GM21515 (cell line): Measurements from ENCODE around the gene TPST1.
"Not testable (repeated sequence)": the region's sequence is repeated elsewhere in the genome, so short reads cannot be mapped to it uniquely, and the experiment has no call there.

Experiments
- ATAC-seq: cut with Tn5 transposase; IDR thresholded peaks from one replicate; pipeline ENCODE4 v1.9.1; 2021; ENCODE audit not compliant: unreplicated experiment

The TPST1 gene

GRCh38 chr7:66376264-66376945 is 171.3 kb downstream of the TPST1 start:
- no peak for ATAC-seq

DNA sequence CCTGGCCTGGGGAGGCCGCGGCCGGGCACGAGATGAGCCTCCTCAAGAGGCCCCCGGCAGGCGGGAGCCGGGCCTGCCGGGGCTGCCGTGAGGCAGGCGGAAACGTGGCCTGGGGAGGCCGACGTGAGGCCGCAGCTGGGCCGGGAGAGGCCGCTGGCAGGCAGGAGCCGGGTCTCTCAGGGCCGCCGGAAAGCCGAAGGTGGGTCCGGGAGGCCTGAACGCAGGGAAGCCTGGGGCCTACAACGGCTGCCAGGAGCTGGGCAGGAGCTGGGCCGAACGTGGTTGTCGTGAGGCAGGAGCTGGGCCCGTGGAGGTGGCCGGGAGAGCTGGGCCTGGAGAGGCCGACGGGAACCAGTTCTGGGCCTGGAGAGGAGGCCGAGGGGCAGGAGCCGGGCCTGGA is 171.9 kb downstream of the TPST1 start:
- no peak for ATAC-seq

DNA sequence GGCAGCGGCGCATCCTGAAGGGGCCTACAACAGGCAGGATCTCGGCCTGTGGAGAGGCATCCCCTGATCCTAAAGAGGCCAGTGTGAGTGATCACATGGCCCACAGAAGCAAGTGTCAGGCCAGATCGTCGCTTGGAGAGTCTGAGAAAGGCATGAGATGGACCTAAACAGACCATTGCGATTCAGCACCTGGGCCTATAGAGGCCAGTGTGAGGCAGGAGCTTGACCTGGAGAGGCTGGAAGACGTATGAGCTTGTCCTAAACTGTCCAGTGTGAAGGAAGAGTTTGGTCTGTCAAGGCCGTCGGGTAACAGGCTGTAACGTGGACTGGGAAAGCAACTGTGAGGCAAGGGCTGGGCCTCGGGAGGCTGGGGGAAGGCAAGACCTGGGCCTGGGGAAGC is 172.6 kb downstream of the TPST1 start:
- ATAC-seq: no peak

GRCh38 chr7:66379542-66380160 is 174.5 kb downstream of the TPST1 start:
- ATAC-seq: no peak

GRCh38 chr7:66380272-66380888 is 175.2 kb downstream of the TPST1 start:
- ATAC-seq: no peak

DNA sequence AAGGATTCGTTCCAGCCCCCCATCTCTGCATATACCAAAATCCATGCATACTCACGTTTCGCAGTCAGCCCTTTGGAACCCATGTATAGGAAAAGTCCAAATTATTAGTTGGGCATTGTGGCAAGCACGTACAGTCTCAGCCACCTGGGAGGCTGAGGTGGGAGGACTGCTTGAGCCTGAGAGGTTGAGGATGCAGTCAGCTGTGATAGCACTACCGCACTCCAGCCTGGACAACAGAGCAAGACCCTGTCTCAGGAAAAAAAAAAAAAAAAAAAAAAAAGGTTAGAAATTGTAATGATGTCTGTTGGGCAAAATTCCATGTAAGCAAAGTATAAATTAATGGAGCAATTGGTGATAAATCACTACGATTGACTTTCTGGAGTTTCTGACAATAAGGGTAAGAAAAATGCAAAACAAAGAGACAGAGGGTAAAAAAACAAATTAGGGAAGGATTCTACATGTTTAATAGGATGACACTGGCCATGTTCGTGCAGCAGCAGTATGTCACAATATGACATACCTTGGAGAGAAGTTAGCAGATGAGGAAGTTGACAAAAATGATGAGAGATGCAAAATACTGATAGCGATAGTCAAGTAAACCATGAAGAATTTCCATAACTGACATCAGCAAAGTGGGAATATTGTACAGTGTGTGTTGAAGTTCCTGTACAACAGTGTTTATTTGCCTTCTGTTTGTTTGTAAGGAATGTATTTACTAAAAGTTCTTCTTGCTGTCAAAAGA is 177.2 kb downstream of the TPST1 start:
- ATAC-seq: not testable (repeated sequence)

GRCh38 chr7:66385191-66385905 is 180.2 kb downstream of the TPST1 start:
- ATAC-seq: not testable (repeated sequence)

DNA sequence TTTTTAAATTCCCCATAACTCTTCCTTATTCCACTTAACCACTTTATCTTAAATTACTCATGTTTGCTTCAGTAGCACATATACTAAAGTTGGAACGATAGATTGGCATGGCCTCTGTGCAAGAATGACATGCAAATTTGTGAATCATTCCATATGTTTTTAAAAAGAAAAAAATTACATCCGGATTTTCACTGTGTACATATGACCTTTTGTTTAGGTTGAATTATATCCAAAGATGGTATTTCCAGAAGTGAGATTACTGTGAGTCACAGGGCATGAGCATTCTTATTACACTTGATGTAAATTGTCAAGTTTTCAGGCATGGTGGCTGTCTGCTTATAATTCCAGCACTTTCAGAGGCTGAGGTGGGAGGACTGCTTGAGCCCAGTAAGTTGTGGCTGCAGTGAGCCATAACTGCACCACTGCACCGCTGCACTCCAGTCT is 190.0 kb downstream of the TPST1 start:
- ATAC-seq: not testable (repeated sequence)

DNA sequence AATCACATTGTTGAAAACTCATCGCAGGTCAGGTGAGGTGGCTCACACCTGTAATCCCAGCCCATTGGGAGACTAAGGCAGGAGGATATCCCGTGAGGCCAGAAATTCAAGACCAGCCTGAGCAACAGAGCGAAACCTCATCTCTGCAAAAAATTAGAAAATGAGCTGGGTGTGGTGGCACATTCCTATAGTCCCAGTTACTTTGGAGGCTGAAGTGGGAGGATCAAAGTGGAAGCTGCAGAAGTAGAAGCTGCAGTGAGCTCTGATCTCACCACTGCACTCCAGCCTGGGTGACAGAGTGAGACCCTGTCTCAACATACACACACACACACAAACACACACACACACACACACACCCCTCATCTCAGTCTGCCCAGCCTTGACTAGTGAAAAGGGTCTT is 190.9 kb downstream of the TPST1 start:
- ATAC-seq: not testable (repeated sequence)

DNA sequence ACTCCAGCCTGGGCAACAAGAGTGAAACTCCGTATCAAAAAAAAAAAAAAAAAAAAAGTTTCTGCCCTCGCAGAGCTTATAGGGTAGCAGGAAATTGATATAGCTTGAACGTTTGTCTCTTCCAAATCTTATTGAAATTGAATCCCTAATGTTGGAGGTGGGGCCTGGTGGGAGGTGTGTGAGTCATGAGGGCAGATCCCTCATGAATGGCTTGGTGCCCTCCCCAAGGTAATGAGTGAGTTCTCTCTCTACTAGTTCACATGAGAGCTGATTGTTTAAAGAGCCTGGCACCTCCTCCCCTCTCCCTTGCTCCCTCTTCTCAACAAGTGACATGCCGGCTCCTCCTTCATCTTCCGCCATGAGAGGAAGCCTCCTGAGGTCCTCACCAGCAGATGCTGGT is 193.7 kb downstream of the TPST1 start:
- not testable (repeated sequence) for ATAC-seq

- no peak for ATAC-seq
These were observed 194.4 kb downstream of the TPST1 start for GRCh38 chr7:66399566-66399965.

GRCh38 chr7:66400400-66400799 is 195.3 kb downstream of the TPST1 start:
- no peak for ATAC-seq

GRCh38 chr7:66401126-66401525 is 196.0 kb downstream of the TPST1 start:
- ATAC-seq: not testable (repeated sequence)

DNA sequence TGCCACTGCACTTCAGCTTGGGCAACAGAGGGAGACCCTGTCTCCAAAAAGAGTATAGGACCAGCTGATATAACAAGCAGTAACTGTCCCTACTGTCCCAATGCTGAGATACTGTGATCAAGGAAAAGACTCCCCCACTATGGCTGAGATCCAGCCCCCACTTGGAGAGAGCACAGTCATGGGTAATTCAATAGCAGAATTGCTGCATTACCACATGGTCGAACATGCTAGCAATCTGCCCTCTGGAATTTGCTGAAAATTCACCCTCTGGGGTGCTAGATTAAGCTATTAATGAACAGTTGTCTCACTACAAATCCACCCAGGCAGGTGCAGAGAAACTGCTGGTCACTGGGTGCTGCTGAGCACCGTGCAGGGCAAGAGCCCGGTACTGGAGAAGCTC is 196.8 kb downstream of the TPST1 start:
- not testable (repeated sequence) for ATAC-seq

GRCh38 chr7:66403564-66403963 is 198.4 kb downstream of the TPST1 start:
- ATAC-seq: no peak

- ATAC-seq: no peak
These were observed 204.4 kb downstream of the TPST1 start for GRCh38 chr7:66409493-66409892.
